Measurements from ENCODE around the gene RIPK1.
"Not testable (repeated sequence)": the region's sequence is repeated elsewhere in the genome, so short reads cannot be mapped to it uniquely, and the experiment has no call there.

The RIPK1 gene

GRCh38 chr6:3068329-3069214 lies at the start of gene RIPK1:
TSS of gene RIPK1 (plus strand) at chr6:3068494. CDS start at chr6:3076824, 8,330 bp downstream.
- DNase-seq (ENCODE audit: low read depth in 2 of 2): peak; percentile 91 to 93

GRCh38 chr6:3019065-3019464 lies 49.2 kb upstream of the RIPK1 start:
- no peak for DNase-seq (ENCODE audit: low read depth in 2 of 2)

GRCh38 chr6:3019749-3020320 lies 48.5 kb upstream of the RIPK1 start:
- DNase-seq (ENCODE audit: low read depth in 2 of 2): no peak

- DNase-seq (ENCODE audit: low read depth in 2 of 2): not testable (repeated sequence)
Observed at GRCh38 chr6:3020976-3021598, 47.2 kb upstream of the RIPK1 start.

- DNase-seq (ENCODE audit: low read depth in 2 of 2): peak in 1 of 2 donors; percentile 24
Observed at GRCh38 chr6:3022765-3023662, 45.3 kb upstream of the RIPK1 start.

GRCh38 chr6:3023663-3024483 lies 44.4 kb upstream of the RIPK1 start:
- DNase-seq (ENCODE audit: low read depth in 2 of 2): peak; percentile 83 to 93

DNA sequence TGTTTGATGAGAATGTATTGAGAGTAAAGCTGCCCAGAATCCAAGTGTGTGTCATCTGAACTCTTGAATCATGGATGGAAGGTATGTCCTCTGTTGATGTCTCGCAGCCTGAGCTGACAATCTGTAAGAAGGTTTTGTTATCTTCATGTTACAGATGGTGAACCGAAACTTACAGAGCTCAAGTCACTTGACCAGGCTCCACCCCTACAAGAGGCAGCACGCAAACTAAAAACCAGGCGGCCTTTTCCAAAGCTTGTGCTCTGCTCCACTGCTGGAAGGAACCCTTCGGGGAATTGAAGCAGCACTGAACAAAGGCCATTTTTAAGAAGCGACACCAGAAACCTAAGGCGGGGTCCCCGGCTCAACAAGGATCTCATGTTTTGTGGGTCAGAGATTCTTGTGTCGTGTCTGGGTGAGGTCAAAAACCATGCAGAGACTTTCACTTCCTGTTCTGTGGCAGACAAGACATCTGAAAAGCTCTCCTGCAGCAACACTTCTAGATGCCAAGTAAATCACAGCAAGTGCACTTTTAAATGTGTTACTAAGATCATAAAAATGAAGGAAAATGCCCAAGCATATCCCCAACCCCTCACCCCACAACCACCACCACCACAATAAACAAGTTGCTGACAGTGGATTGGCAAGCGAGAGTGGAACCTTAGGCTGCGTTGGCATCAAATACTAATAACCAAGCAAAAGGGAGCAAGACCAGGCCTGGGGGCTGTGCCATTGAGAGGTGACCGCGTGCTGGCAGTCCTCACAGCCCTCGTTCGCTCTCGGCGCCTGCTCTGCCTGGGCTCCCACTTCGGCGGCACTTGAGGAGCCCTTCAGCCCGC lies 41.3 kb upstream of the RIPK1 start:
- DNase-seq (ENCODE audit: low read depth in 2 of 2): no peak

GRCh38 chr6:3028156-3028555 lies 40.1 kb upstream of the RIPK1 start:
- DNase-seq (ENCODE audit: low read depth in 2 of 2): not testable (repeated sequence)

DNA sequence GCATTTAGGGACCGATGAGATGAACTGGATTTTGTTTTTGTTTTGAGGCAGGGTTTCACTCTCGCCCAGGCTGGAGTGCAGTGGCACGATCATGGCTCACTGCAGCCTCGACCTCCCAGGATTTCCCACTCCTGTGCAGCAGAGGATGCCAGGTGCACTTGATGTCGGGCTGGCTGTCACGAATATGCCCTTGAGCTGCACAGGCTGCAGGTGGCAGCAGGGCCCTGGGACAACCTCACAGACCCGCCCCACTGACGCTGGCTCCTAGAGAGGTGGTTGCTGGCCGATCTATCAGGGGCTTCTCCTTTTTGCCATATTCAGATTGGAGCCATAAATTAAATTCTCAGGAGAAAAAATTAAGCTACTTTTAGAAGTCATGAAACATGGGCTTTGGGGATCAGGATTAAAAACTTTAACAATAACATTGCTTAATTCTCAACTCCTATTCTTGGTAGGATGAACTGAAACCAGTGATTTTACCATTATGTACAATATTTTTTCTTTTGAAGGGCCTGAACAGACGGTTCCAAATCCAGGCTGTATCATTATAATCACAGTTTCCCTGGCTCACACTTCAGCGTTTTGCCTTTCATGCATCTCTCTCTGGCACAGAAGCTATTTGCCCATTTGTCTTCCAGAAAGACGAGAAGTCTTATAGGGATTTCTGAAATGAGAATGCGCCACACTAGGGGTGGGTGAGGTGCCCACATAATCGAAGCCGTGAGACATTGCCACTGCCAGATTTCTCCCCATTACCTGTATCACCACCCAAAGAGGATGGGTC lies 36.2 kb upstream of the RIPK1 start:
- DNase-seq (ENCODE audit: low read depth in 2 of 2): no peak

DNA sequence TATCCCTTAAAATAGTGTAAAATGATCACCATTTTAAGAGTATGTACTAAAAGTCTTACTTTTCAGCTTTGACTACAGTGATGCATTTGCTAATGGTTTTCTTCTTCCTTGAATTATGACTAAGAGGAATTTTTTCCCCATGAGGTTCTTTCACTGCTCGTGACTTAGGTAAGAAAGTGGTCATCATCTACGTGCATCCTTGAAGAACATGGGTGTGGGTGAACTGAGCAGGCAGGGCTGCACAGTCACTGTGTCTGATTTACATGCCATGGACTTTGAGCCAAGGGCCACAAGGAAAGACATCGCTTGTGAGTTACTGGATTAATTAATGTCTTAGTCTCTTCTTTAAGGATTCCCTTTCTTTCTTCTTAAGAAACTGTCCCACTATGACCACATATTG lies 35.3 kb upstream of the RIPK1 start:
- DNase-seq (ENCODE audit: low read depth in 2 of 2): no peak

DNA sequence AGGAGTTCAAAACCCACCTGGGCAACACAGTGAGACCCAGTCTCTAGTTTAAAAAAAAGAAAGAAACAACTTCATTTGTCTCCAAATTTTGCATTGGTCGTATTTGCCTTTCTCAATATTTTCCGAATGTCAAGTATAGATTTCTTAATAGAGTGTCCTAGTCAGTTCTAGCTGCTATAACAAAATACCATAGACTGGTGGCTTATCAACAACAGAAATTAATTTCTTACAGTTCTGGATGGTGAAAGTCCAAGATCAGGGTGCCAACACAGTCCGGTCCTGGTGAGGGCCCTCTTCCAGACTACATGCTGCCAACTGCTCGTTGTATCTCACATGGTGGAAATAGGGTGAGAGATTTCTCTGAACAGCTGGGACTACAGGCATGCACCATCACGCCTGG lies 34.6 kb upstream of the RIPK1 start:
- DNase-seq (ENCODE audit: low read depth in 2 of 2): no peak

- no peak for DNase-seq (ENCODE audit: low read depth in 2 of 2)
Observed at GRCh38 chr6:3035397-3035796, 32.9 kb upstream of the RIPK1 start.

GRCh38 chr6:3036861-3037637 lies 31.2 kb upstream of the RIPK1 start:
- DNase-seq (ENCODE audit: low read depth in 2 of 2): no peak

- DNase-seq (ENCODE audit: low read depth in 2 of 2): no peak
Observed at GRCh38 chr6:3037638-3038365, 30.5 kb upstream of the RIPK1 start.

DNA sequence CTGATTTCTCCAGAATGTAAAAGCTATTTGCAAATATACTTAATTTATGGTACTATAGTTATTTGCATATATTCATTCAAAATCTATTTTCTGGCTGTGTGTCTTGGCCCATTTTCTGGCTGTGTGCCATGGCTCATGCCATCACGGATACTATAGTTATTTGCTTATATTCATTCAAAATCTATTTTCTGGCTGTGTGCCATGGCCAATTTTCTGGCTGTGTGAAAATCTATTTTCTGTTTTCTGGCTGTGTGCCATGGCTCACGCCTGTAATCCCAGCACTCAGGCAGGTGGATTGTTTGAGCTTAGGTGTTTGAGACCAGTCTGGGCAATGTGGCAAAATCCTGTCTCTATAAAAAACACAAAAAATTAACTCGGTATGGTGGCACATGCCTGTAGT lies 28.9 kb upstream of the RIPK1 start:
- DNase-seq (ENCODE audit: low read depth in 2 of 2): no peak

- no peak for DNase-seq (ENCODE audit: low read depth in 2 of 2)
Observed at GRCh38 chr6:3041147-3041546, 27.1 kb upstream of the RIPK1 start.

DNA sequence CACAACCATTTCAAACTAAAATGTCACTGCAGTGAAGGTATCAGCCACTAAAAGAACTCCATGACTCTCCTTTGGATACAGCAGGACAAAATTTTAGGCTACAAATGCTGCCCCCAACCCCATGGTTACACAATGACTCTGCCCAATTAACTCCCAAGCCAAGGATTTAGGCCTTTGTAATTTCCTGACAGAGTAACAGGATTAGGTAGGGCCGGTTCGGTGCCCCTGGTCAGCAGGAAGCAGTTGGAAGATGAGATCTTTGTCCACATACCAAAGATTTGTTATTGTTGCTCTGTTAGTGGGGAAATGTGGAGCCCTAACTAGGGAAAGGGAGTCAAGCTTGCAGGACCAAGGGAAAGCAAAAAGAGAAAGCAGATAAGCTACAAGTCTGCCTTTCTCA lies 26.7 kb upstream of the RIPK1 start:
- no peak for DNase-seq (ENCODE audit: low read depth in 2 of 2)

GRCh38 chr6:3045369-3045768 lies 22.9 kb upstream of the RIPK1 start:
- no peak for DNase-seq (ENCODE audit: low read depth in 2 of 2)
